ENCODE data around the gene OSBP2. TPM values are rescaled to one million over a fixed set of nuclear protein-coding genes. Genes with fewer than 3 reads are reported as not detected.

OSBP2 gene
- polyA plus RNA-seq, 1 donor (not counting 4 experiments of a cell fraction or from before 2014, with no cell fraction given): 3.0 TPM

- H3K27me3 ChIP-seq (ENCODE audit: control insufficient read depth, extremely low read depth, insufficient read depth, low read length): no peaks in the 10 kb centered on the region
Measured at GRCh38 chr22:30822216-30823014, 127.7 kb downstream of the OSBP2 start.

GRCh38 chr22:30823015-30823370 is 128.3 kb downstream of the OSBP2 start:
- no peaks in the 10 kb centered on the region for H3K27me3 ChIP-seq (ENCODE audit: control insufficient read depth, extremely low read depth, insufficient read depth, low read length)
- no peaks in the 10 kb centered on the region for H3K9me3 ChIP-seq (ENCODE audit: control insufficient read depth, low read depth, low read length)
- TF ChIP-seq CTCF (optimal IDR thresholded peaks at IDR 0.05 in 1 of 3, IDR thresholded peaks at IDR 0.05 in 1 of 3, conservative IDR thresholded peaks at IDR 0.05 in 1 of 3; ENCODE audit: extremely low read depth in 1 of 3, insufficient read depth in 2 of 3, low read length in 3 of 3): no peak
- TF ChIP-seq EZH2 (IDR thresholded peaks at IDR 0.05; ENCODE audit: low read length): no peak
- H3K27ac ChIP-seq (ENCODE audit: control insufficient read depth, insufficient read depth, low read length): no peak overlapping the region
- FAIRE-seq: no peak
- H2AFZ ChIP-seq (ENCODE audit: control insufficient read depth, low read length): no peak overlapping the region
- H3K4me2 ChIP-seq (ENCODE audit: control insufficient read depth, extremely low read depth, insufficient read depth, low read depth, low read length): peak overlapping the region; percentile 71
- H3K79me2 ChIP-seq (ENCODE audit: control insufficient read depth, insufficient read depth, low read length): no peaks in the 10 kb centered on the region
- no peak overlapping the region for H3K9ac ChIP-seq (ENCODE audit: control insufficient read depth, extremely low read depth, insufficient read depth, low read length)
- H3K4me3 ChIP-seq (ENCODE audit: control insufficient read depth in 2 of 3, extremely low read depth in 1 of 3, insufficient read depth in 2 of 3, low read depth in 1 of 3, low read length in 3 of 3): peak overlapping the region in 1 of 3 experiments; percentile 61
- no peaks in the 10 kb centered on the region for H4K20me1 ChIP-seq (ENCODE audit: control insufficient read depth, extremely low read depth, insufficient read depth, low read length)
- peaks cover 8% of the 10 kb centered on the region for H3K4me1 ChIP-seq (ENCODE audit: control insufficient read depth, extremely low read depth, insufficient read depth, low read length)
- dilution Hi-C loops (cut with MboI; ENCODE audit: extremely low pct_ligation_motif_present, low sequenced_read_pairs): no loop called here
- DNase-seq (ENCODE audit: low read depth, low spot score): no peak
- H3K9me1 ChIP-seq (ENCODE audit: control insufficient read depth, extremely low read depth, insufficient read depth, low read length): no peaks in the 10 kb centered on the region
- peaks cover 0 to 3% of the 10 kb centered on the region in 2 experiments for H3K36me3 ChIP-seq (ENCODE audit: control insufficient read depth in 2 of 2, extremely low read depth in 1 of 2, insufficient read depth in 2 of 2, low read length in 2 of 2)

More at GRCh38 chr22:30822216-30823014, 127.7 kb downstream of the OSBP2 start:
- FAIRE-seq: no peak
- Histone ChIP-seq H3K36me3 (ENCODE audit: control insufficient read depth in 2 of 2, extremely low read depth in 1 of 2, insufficient read depth in 2 of 2, low read length in 2 of 2) (peaks cover 0 to 4% of the 10 kb centered on the region in 2 experiments), H2AFZ (ENCODE audit: control insufficient read depth, low read length) (peak overlapping the region; percentile 54), H3K27ac (ENCODE audit: control insufficient read depth, insufficient read depth, low read length) (no peak overlapping the region), H3K9me1 (ENCODE audit: control insufficient read depth, extremely low read depth, insufficient read depth, low read length) (no peaks in the 10 kb centered on the region), H3K9ac (ENCODE audit: control insufficient read depth, extremely low read depth, insufficient read depth, low read length) (peak overlapping the region; percentile 22), H3K79me2 (ENCODE audit: control insufficient read depth, insufficient read depth, low read length) (no peaks in the 10 kb centered on the region), H3K9me3 (ENCODE audit: control insufficient read depth, low read depth, low read length) (no peaks in the 10 kb centered on the region), H4K20me1 (ENCODE audit: control insufficient read depth, extremely low read depth, insufficient read depth, low read length) (no peaks in the 10 kb centered on the region), H3K4me1 (ENCODE audit: control insufficient read depth, extremely low read depth, insufficient read depth, low read length) (peaks cover 8% of the 10 kb centered on the region), H3K4me2 (ENCODE audit: control insufficient read depth, extremely low read depth, insufficient read depth, low read depth, low read length) (peak overlapping the region; percentile 71), H3K4me3 (ENCODE audit: control insufficient read depth in 2 of 3, extremely low read depth in 1 of 3, insufficient read depth in 2 of 3, low read depth in 1 of 3, low read length in 3 of 3) (peak overlapping the region; percentile 43 to 65 (median 61))
- dilution Hi-C loops (cut with MboI; ENCODE audit: extremely low pct_ligation_motif_present, low sequenced_read_pairs): no loop called here
- DNase-seq (ENCODE audit: low read depth, low spot score): no peak
- TF ChIP-seq EZH2 (IDR thresholded peaks at IDR 0.05; ENCODE audit: low read length) (no peak), CTCF (optimal IDR thresholded peaks at IDR 0.05 in 1 of 3, IDR thresholded peaks at IDR 0.05 in 1 of 3, conservative IDR thresholded peaks at IDR 0.05 in 1 of 3; ENCODE audit: extremely low read depth in 1 of 3, insufficient read depth in 2 of 3, low read length in 3 of 3) (no peak)

Measured in keratinocyte (primary cell).